ENCODE data around the gene STYK1.
"Not testable (repeated sequence)": the region's sequence is repeated elsewhere in the genome, so short reads cannot be mapped to it uniquely, and the experiment has no call there.

STYK1 gene

GRCh38 chr12:10688042-10688441, 14.2 kb upstream of the STYK1 start:
- DNase-seq = no peak

GRCh38 chr12:10672231-10672868, 1.5 kb downstream of the STYK1 start:
- DNase-seq = no peak

GRCh38 chr12:10669533-10669932, 4.3 kb downstream of the STYK1 start:
- no peak for DNase-seq

- DNase-seq = no peak
Measured at GRCh38 chr12:10668526-10668925, 5.3 kb downstream of the STYK1 start.

GRCh38 chr12:10667581-10667980, 6.3 kb downstream of the STYK1 start:
- no peak for DNase-seq

- no peak for DNase-seq
Measured at GRCh38 chr12:10664499-10664898, 9.4 kb downstream of the STYK1 start.

GRCh38 chr12:10663869-10664268, 10.0 kb downstream of the STYK1 start:
- no peak for DNase-seq

- DNase-seq = no peak
Measured at GRCh38 chr12:10661338-10661737, 12.5 kb downstream of the STYK1 start.

GRCh38 chr12:10654003-10654402, 19.8 kb downstream of the STYK1 start:
- no peak for DNase-seq

- DNase-seq = no peak
Measured at GRCh38 chr12:10652192-10652591, 21.7 kb downstream of the STYK1 start.

- not testable (repeated sequence) for DNase-seq
Measured at GRCh38 chr12:10646576-10646975, 27.3 kb downstream of the STYK1 start.

- no peak for DNase-seq
Measured at GRCh38 chr12:10645910-10646309, 27.9 kb downstream of the STYK1 start.

- peak; percentile 16 for DNase-seq
Measured at GRCh38 chr12:10641735-10642500, 31.9 kb downstream of the STYK1 start.

GRCh38 chr12:10638728-10639127, 35.1 kb downstream of the STYK1 start:
- no peak for DNase-seq

- no peak for DNase-seq
Measured at GRCh38 chr12:10636611-10637010, 37.2 kb downstream of the STYK1 start.

- DNase-seq = no peak
Measured at GRCh38 chr12:10636124-10636523, 37.7 kb downstream of the STYK1 start.

GRCh38 chr12:10635306-10635705, 38.5 kb downstream of the STYK1 start:
- DNase-seq = no peak

GRCh38 chr12:10634427-10634826, 39.4 kb downstream of the STYK1 start:
- no peak for DNase-seq

GRCh38 chr12:10633541-10633940, 40.3 kb downstream of the STYK1 start:
- no peak for DNase-seq

GRCh38 chr12:10632226-10632625, 41.6 kb downstream of the STYK1 start:
- no peak for DNase-seq

GRCh38 chr12:10624605-10625004, 49.2 kb downstream of the STYK1 start:
- no peak for DNase-seq

- DNase-seq = no peak
Measured at GRCh38 chr12:10623131-10623530, 50.7 kb downstream of the STYK1 start.

- no peak for DNase-seq
Measured at GRCh38 chr12:10621278-10621677, 52.6 kb downstream of the STYK1 start.

GRCh38 chr12:10620078-10620779, 53.6 kb downstream of the STYK1 start:
- DNase-seq = no peak

Data from NCI-H226 (cell line).